GM12873 (cell line): ENCODE measurements around the gene DNAH2.

Source experiments
- TF ChIP-seq, protein P1 (sequence below): IDR thresholded peaks from 2 replicates; pipeline ENCODE4 v1.5.1; 2012; ENCODE audit warnings: low read depth, mild to moderate bottlenecking, moderate library complexity, low read length, control low read depth; ENCODE audit not compliant: insufficient read depth; ENCODE audit errors: missing control alignments

DNAH2 gene

DNA sequence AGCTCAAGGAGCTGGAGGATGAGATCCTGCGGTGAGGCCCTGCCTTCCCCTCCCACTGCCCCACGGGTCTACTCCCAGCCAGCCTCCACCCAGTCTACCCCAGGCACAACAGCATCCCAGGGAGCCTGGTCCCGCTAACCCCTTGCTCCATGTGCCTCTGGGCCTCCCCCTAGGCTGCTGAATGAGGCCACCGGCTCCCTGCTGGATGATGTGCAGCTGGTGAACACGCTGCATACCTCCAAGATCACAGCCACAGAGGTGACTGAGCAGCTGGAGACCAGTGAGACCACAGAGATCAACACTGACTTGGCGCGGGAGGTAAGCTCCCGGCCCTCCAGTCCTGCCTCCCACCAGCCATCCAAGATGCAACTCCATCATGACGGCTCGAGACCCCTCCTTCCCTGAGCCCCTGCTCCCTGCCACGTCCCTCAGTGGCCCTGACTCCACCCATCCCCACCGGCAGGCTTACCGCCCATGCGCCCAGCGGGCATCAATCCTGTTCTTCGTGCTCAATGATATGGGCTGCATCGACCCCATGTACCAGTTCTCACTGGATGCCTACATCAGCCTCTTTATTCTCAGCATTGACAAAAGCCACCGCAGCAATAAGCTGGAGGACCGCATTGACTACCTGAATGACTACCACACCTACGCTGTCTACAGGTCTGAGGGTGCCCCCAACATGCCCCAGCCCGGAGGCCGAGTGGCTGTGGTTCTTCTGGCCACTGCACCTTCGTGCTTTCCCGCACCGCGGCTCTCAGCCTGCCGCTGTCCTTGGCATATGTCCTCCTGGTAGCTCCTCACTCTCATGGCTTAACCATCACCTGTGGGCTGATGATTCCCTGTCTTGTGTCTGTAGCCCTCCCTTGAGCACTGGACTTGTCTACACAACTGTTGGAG lies 101.5 kb downstream of the DNAH2 start:
- TF ChIP-seq, protein P1, sequence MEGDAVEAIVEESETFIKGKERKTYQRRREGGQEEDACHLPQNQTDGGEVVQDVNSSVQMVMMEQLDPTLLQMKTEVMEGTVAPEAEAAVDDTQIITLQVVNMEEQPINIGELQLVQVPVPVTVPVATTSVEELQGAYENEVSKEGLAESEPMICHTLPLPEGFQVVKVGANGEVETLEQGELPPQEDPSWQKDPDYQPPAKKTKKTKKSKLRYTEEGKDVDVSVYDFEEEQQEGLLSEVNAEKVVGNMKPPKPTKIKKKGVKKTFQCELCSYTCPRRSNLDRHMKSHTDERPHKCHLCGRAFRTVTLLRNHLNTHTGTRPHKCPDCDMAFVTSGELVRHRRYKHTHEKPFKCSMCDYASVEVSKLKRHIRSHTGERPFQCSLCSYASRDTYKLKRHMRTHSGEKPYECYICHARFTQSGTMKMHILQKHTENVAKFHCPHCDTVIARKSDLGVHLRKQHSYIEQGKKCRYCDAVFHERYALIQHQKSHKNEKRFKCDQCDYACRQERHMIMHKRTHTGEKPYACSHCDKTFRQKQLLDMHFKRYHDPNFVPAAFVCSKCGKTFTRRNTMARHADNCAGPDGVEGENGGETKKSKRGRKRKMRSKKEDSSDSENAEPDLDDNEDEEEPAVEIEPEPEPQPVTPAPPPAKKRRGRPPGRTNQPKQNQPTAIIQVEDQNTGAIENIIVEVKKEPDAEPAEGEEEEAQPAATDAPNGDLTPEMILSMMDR: no peak

DNA sequence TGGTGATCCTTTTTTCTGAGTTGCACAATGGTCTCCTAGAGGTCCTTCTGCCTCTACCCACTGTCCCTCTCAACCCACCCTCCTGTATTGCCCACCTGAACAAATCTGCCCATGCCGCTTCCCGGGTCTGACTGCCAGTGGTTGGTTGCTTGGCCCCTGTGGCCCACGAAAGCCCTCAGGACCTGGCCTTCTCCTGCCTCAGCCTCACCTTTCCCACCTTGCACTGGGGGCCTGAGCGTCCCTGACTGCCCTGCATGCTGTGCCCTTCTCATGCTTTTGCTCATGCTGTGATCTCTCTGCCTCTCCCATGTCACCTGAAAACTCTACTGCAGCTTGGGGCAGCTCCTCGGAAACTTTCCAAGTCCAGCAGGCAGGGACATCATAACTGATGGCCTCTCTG lies 102.7 kb downstream of the DNAH2 start:
- TF ChIP-seq, protein P1: no peak

GRCh38 chr17:7822126-7822525 lies 104.6 kb downstream of the DNAH2 start:
- TF ChIP-seq, protein P1: no peak

- TF ChIP-seq, protein P1: no peak
Observed at GRCh38 chr17:7823581-7824001, 106.0 kb downstream of the DNAH2 start.

- TF ChIP-seq, protein P1: no peak
Observed at GRCh38 chr17:7824021-7824924, 106.7 kb downstream of the DNAH2 start.

GRCh38 chr17:7825206-7825990 lies 107.9 kb downstream of the DNAH2 start:
- TF ChIP-seq, protein P1: no peak
